Endothelial cell (in vitro differentiated cells): ENCODE results near the gene TFRC. TPM values are rescaled to one million over a fixed set of nuclear protein-coding genes. Genes with fewer than 3 reads are reported as not detected.
"Not testable (repeated sequence)": the region's sequence is repeated elsewhere in the genome, so short reads cannot be mapped to it uniquely, and the experiment has no call there.

Experiments used
- DNase-seq: peaks from one replicate; pipeline ENCODE4 v3.0.0; 2021; ENCODE audit warnings: low spot score
- H3K27ac Mint-ChIP-seq: one replicate; pipeline ENCODE4 v1.8.0; 2021; ENCODE audit warnings: mixed read lengths, inconsistent platforms; ENCODE audit not compliant: unreplicated experiment
- H3K27me3 Mint-ChIP-seq: one replicate; pipeline ENCODE4 v1.8.0; 2021; ENCODE audit warnings: mild to moderate bottlenecking, moderate library complexity, mixed read lengths, inconsistent platforms; ENCODE audit not compliant: unreplicated experiment
- H3K36me3 Mint-ChIP-seq: one replicate; pipeline ENCODE4 v1.8.0; 2021; ENCODE audit warnings: mild to moderate bottlenecking, low read depth, mixed read lengths, inconsistent platforms; ENCODE audit not compliant: unreplicated experiment
- H3K4me1 Mint-ChIP-seq: one replicate; pipeline ENCODE4 v1.8.0; 2021; ENCODE audit warnings: mild to moderate bottlenecking, mixed read lengths, inconsistent platforms; ENCODE audit not compliant: unreplicated experiment
- H3K4me3 Mint-ChIP-seq: one replicate; pipeline ENCODE4 v1.8.0; 2021; ENCODE audit warnings: mild to moderate bottlenecking, mixed read lengths, inconsistent platforms; ENCODE audit not compliant: unreplicated experiment
- H3K9me3 Mint-ChIP-seq: one replicate; pipeline ENCODE4 v1.8.0; 2021; ENCODE audit warnings: mixed read lengths, inconsistent platforms; ENCODE audit not compliant: unreplicated experiment
- total RNA-seq: library from RNA; stranded (reverse); fragmentation: NEBNext Ultra II Directional; extraction: Animal tissue kit (Norgen Biotek cat#: 25700); gene quantifications from one replicate; pipeline ENCODE4 v1.2.1, GENCODE V29; 2021; ENCODE audit not compliant: unreplicated experiment
- TF ChIP-seq, protein P1 (sequence below): fragments of 200-600 bp; sonication (generic); IDR thresholded peaks from one replicate; pipeline ENCODE4 v1.5.0; 2021; ENCODE audit warnings: antibody characterized with exemption; ENCODE audit not compliant: unreplicated experiment

Gene TFRC
- total RNA-seq, 1 donor from 2014 or later = 23.5 TPM

DNA sequence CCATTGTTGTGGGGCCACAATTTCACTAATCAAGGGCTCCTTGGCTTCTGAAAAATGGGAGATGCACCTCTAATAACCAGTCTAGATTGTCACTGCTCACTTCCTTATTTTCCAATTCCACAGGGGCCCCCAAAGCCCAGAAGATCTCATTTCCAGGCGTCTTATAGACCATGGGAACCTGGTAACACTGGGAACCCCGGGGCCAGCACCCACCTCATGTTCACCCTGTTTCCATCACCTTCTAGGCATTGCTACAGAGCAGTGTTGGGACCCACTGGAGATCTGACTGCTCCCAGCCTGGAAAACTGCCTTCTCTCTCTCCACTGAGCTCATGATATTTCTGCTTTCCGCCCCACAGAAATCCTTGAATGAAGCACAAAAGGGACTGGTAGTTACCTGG is 61.5 kb downstream of the TFRC start:
- no peak for DNase-seq
- no peaks in the 10 kb centered on the region for H3K9me3 Mint-ChIP-seq
- TF ChIP-seq, protein P1, sequence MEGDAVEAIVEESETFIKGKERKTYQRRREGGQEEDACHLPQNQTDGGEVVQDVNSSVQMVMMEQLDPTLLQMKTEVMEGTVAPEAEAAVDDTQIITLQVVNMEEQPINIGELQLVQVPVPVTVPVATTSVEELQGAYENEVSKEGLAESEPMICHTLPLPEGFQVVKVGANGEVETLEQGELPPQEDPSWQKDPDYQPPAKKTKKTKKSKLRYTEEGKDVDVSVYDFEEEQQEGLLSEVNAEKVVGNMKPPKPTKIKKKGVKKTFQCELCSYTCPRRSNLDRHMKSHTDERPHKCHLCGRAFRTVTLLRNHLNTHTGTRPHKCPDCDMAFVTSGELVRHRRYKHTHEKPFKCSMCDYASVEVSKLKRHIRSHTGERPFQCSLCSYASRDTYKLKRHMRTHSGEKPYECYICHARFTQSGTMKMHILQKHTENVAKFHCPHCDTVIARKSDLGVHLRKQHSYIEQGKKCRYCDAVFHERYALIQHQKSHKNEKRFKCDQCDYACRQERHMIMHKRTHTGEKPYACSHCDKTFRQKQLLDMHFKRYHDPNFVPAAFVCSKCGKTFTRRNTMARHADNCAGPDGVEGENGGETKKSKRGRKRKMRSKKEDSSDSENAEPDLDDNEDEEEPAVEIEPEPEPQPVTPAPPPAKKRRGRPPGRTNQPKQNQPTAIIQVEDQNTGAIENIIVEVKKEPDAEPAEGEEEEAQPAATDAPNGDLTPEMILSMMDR = no peak
- H3K4me1 Mint-ChIP-seq = no peaks in the 10 kb centered on the region
- H3K4me3 Mint-ChIP-seq = no peak overlapping the region
- no peaks in the 10 kb centered on the region for H3K27me3 Mint-ChIP-seq
- no peak overlapping the region for H3K27ac Mint-ChIP-seq
- no peaks in the 10 kb centered on the region for H3K36me3 Mint-ChIP-seq

DNA sequence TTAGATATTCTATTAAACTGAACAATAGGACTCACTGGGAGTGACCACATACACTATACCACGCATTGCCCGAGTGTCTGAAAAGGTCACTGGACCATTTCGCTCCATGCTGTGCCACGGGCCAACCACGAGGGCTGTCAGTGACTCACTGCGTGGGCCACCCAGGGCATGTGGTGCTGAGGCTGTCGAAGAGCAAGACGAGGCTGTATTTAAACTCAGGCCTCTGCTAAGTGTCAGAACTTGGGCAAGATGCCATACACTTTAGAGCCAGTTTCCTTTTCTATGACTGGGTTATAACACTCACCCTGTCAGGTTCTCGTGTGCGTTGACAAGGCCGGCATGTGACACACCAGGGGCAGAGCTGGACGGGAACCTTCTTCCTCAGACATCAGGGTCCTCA is 62.3 kb downstream of the TFRC start:
- not testable (repeated sequence) for H3K4me1 Mint-ChIP-seq, H3K36me3 Mint-ChIP-seq, H3K9me3 Mint-ChIP-seq, H3K27me3 Mint-ChIP-seq, H3K27ac Mint-ChIP-seq, DNase-seq, H3K4me3 Mint-ChIP-seq

DNA sequence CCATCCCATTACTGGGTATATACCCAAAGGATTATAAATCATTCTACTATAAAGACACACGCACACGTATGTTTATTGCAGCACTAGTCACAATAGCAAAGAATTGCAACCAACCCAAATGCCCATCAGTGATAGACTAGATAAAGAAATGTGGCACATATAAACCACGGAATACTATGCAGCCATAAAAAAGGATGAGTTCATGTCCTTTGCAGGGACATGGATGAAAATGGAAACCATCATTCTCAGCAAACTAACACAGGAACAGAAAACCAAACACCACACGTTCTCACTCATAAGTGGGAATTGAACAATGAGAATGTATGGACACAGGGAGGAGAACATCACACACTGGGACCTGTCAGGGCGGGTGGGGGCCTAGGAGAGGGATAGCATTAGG is 63.7 kb downstream of the TFRC start:
- H3K27me3 Mint-ChIP-seq, DNase-seq, H3K36me3 Mint-ChIP-seq, H3K27ac Mint-ChIP-seq, H3K4me1 Mint-ChIP-seq, H3K4me3 Mint-ChIP-seq, H3K9me3 Mint-ChIP-seq: not testable (repeated sequence)

DNA sequence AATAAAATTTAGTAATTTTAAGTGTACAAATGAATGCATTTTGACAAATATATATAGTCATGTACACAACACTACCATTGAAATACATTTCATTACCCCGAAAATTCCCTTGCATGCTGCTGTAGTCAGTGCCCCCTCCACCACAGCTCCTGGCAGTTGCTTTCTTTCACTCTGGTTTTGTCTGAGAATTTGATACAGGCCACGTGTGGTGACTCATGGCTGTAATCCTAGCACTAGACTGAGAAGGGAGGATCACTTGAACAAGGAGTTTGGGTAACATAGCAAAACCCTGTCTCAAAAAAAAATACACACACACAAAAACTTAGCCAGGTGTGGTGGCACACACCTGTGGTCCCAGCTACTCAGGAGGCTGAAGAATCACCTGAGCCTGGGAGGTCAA is 65.4 kb downstream of the TFRC start:
- H3K27me3 Mint-ChIP-seq = no peaks in the 10 kb centered on the region
- no peaks in the 10 kb centered on the region for H3K4me1 Mint-ChIP-seq
- no peak overlapping the region for H3K27ac Mint-ChIP-seq
- H3K36me3 Mint-ChIP-seq = no peaks in the 10 kb centered on the region
- no peak overlapping the region for H3K4me3 Mint-ChIP-seq
- TF ChIP-seq, protein P1 = no peak
- no peak for DNase-seq
- no peaks in the 10 kb centered on the region for H3K9me3 Mint-ChIP-seq

DNA sequence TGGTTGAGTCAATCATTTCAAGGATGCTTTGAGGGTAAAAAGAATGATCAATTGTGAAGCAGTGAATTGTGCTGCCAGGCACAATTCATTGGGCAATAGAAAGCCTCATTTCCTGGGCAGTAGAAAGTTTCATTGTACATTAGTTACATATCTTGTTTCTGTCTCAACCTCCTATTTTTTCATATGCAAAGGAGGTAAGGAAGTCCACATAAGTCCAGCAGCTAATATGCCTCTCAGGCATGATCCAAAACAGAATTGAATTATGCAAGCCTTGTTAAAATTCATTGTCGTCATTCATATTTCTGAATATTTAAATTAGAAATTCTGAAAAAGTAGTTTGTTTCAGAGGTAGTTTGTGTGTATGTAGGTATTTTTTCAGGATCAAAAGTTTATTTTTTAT is 65.8 kb downstream of the TFRC start:
- Mint-ChIP-seq H3K27ac (no peak overlapping the region), H3K27me3 (no peaks in the 10 kb centered on the region), H3K36me3 (no peaks in the 10 kb centered on the region), H3K4me3 (no peak overlapping the region), H3K4me1 (no peaks in the 10 kb centered on the region), H3K9me3 (no peaks in the 10 kb centered on the region)
- no peak for DNase-seq
- TF ChIP-seq, protein P1 = no peak

DNA sequence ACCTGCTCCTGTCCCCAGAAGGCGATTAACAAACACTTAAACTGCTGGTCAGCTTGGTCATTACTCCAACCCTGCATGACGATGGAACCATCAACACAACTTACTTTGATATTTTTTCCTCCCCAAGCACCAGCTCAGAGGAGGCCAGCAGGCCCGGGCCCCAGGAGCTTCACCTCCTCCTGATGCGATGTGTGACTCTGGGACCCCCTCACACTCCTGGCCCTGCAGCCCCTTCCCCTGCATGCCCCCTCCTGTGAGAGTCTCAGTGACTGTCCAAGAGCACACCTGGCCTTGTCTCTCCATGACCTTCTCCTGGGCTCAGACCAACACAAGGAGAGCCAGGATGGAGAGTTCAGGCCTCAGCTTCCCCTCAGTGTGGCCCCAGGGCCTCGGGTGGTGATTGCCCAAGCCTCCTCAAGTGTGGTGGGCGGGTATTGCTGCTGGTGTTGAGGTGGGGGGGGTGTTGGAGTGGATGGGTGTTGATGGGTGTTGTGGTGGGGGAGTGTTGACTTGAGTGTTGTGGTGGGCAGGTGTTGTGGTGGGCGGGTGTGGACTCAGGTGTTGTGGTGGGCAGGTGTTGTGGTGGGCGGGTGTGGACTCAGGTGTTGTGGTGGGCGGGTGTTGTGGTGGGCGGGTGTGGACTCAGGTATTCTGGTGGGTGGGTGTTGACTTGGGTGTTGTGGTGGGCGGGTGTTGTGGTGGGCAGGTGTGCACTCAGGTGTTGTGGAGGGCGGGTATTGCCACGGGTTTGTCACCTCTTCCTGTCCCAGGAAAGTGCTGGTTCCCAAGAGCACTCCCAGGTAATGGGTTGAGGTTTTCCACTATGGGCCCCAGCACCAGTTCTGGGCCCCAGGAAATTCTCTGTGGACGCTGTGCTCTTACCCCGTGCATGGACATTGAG is 68.1 kb downstream of the TFRC start:
- H3K27me3 Mint-ChIP-seq = no peaks in the 10 kb centered on the region
- H3K4me1 Mint-ChIP-seq = no peaks in the 10 kb centered on the region
- no peak for DNase-seq
- no peaks in the 10 kb centered on the region for H3K9me3 Mint-ChIP-seq
- H3K36me3 Mint-ChIP-seq = no peaks in the 10 kb centered on the region
- TF ChIP-seq, protein P1 = no peak
- no peak overlapping the region for H3K4me3 Mint-ChIP-seq
- H3K27ac Mint-ChIP-seq = no peak overlapping the region
